ENCODE measurements around the gene HSDL1. TPM values are rescaled to one million over a fixed set of nuclear protein-coding genes. Genes with fewer than 3 reads are reported as not detected.
A peak's percentile ranks its signal among the peaks of the same experiment; 100 is the strongest.

The HSDL1 gene
- total RNA-seq, 1 donor from 2014 or later, result 29.2 TPM

GRCh38 chr16:84176192-84177053, 31.4 kb upstream of the HSDL1 start:
- H3K27ac Mint-ChIP-seq (ENCODE audit: unreplicated experiment), result no peak overlapping the region
- H3K27me3 Mint-ChIP-seq (ENCODE audit: low read depth, unreplicated experiment), result no peaks in the 10 kb centered on the region
- no peak overlapping the region for H2AFZ ChIP-seq (ENCODE audit: low read depth, low read length)
- H3K79me2 ChIP-seq (ENCODE audit: insufficient read depth, low read length), result no peaks in the 10 kb centered on the region
- peaks cover 18% of the 10 kb centered on the region for H3K4me1 ChIP-seq (ENCODE audit: insufficient read depth, low read length)
- H3K4me3 Mint-ChIP-seq (ENCODE audit: unreplicated experiment), result no peak overlapping the region
- DNase-seq (ENCODE audit: low read depth), result no peak
- H3K4me3 ChIP-seq (ENCODE audit: insufficient read depth, low read depth, low read length), result no peak overlapping the region
- H3K9me3 Mint-ChIP-seq (ENCODE audit: unreplicated experiment), result no peaks in the 10 kb centered on the region
- no peaks in the 10 kb centered on the region for H3K9me3 ChIP-seq (ENCODE audit: insufficient read depth, low read depth, low read length)
- no peaks in the 10 kb centered on the region for H3K27me3 ChIP-seq (ENCODE audit: insufficient read depth, low read length)
- H3K36me3 ChIP-seq (ENCODE audit: insufficient read depth, low read length), result no peaks in the 10 kb centered on the region
- no peak for FAIRE-seq
- no peak for TF ChIP-seq CTCF (IDR thresholded peaks at IDR 0.05; ENCODE audit: insufficient read depth, low read depth, low read length)
- TF ChIP-seq EZH2 (IDR thresholded peaks at IDR 0.05; ENCODE audit: insufficient read depth, low read length), result no peak
- H3K36me3 Mint-ChIP-seq (ENCODE audit: low read depth, unreplicated experiment), result peaks cover 1% of the 10 kb centered on the region
- H3K9ac ChIP-seq (ENCODE audit: low read length), result peak overlapping the region; percentile 31
- no peak overlapping the region for H3K27ac ChIP-seq (ENCODE audit: low read depth, low read length)
- peak overlapping the region; percentile 71 for H3K4me2 ChIP-seq (ENCODE audit: low read length)
- H3K4me1 Mint-ChIP-seq (ENCODE audit: low read depth, unreplicated experiment), result peaks cover 34% of the 10 kb centered on the region
- peaks cover 25% of the 10 kb centered on the region for H4K20me1 ChIP-seq (ENCODE audit: insufficient read depth, low read length)

GRCh38 chr16:84175350-84176081, 30.5 kb upstream of the HSDL1 start:
- peak overlapping the region; percentile 27 for H3K4me3 Mint-ChIP-seq (ENCODE audit: unreplicated experiment)
- FAIRE-seq, result no peak
- no peaks in the 10 kb centered on the region for H3K27me3 ChIP-seq (ENCODE audit: insufficient read depth, low read length)

More at GRCh38 chr16:84175350-84176081, 30.5 kb upstream of the HSDL1 start:
- TF ChIP-seq CTCF (IDR thresholded peaks at IDR 0.05; ENCODE audit: insufficient read depth, low read depth, low read length) (peak; percentile 42), EZH2 (IDR thresholded peaks at IDR 0.05; ENCODE audit: insufficient read depth, low read length) (no peak)
- no peak overlapping the region for H2AFZ ChIP-seq (ENCODE audit: low read depth, low read length)
- H3K36me3 Mint-ChIP-seq (ENCODE audit: low read depth, unreplicated experiment), result peaks cover 1% of the 10 kb centered on the region
- peaks cover 34% of the 10 kb centered on the region for H3K4me1 Mint-ChIP-seq (ENCODE audit: low read depth, unreplicated experiment)
- no peaks in the 10 kb centered on the region for H3K9me3 Mint-ChIP-seq (ENCODE audit: unreplicated experiment)
- peak; percentile 18 for DNase-seq (ENCODE audit: low read depth)
- peaks cover 18% of the 10 kb centered on the region for H3K4me1 ChIP-seq (ENCODE audit: insufficient read depth, low read length)
- no peak overlapping the region for H3K27ac Mint-ChIP-seq (ENCODE audit: unreplicated experiment)
- H3K4me3 ChIP-seq (ENCODE audit: insufficient read depth, low read depth, low read length), result no peak overlapping the region
- no peak overlapping the region for H3K27ac ChIP-seq (ENCODE audit: low read depth, low read length)
- H3K36me3 ChIP-seq (ENCODE audit: insufficient read depth, low read length), result no peaks in the 10 kb centered on the region
- H3K27me3 Mint-ChIP-seq (ENCODE audit: low read depth, unreplicated experiment), result no peaks in the 10 kb centered on the region
- no peaks in the 10 kb centered on the region for H3K79me2 ChIP-seq (ENCODE audit: insufficient read depth, low read length)
- H3K9ac ChIP-seq (ENCODE audit: low read length), result no peak overlapping the region
- H3K9me3 ChIP-seq (ENCODE audit: insufficient read depth, low read depth, low read length), result no peaks in the 10 kb centered on the region
- H3K4me2 ChIP-seq (ENCODE audit: low read length), result no peak overlapping the region
- H4K20me1 ChIP-seq (ENCODE audit: insufficient read depth, low read length), result peaks cover 25% of the 10 kb centered on the region

Data from astrocyte (in vitro differentiated cells and primary cell).